T-helper 9 cell (primary cell): ENCODE measurements around the gene ATP5F1A.

Experiments
- DNase-seq: peaks from one replicate; pipeline ENCODE4 v3.0.0-alpha.2; 2020

ATP5F1A gene

GRCh38 chr18:46042571-46043123 is 55.4 kb downstream of the ATP5F1A start:
- DNase-seq: no peak

DNA sequence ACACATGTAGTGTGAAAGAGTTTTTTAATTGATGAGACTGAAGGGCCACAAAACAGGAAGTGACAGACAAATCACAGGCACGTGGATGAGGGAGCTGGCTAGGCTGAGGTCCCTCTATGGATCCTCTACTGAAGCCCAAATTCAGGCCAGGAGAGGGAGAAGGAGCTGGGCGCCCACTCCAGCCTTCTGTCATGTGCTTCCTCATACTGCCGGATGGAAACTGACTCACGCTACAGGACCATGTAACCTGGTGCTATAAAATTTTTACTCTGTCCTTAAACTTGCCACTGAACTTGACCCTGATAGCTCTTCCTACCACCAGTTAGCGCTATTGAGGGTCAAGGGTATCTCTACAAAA is 57.4 kb downstream of the ATP5F1A start:
- no peak for DNase-seq

- DNase-seq: no peak
Observed at GRCh38 chr18:46040033-46040746, 57.9 kb downstream of the ATP5F1A start.

DNA sequence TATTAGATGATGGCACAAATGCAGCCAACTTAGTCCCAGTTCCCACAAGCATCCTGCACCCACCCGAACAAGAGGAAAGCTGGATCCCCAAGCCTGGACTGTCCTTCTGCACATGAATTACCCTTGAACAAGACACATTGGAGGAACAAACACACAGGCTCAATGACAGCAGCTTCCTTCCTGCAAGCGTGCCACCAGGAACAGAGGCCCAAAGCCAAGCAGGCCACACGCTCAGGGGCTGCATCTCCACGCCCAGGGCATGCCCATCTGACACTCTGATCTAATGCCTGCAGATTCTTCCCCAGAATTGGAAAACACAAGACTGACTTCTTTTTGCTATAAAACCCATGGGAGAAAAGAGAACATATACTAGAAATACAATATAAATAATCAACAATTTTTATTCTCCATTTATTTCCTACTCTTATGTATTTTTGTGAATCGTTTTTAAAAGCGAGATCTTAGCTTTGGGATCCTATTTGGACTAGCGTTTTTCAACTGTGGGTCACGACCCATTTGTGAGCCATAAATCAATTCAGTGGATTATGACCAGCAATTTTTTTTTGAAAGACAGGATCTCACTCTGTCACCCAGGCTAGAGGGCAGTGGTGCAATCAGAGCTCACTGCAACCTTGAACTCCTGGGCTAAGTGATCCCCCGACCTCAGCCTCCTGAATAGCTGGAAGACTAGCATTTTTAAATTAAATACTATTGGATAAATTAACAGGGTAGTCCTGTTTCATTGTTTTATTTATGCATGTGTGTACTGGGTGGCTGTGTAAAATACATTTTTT is 60.4 kb downstream of the ATP5F1A start:
- no peak for DNase-seq

DNA sequence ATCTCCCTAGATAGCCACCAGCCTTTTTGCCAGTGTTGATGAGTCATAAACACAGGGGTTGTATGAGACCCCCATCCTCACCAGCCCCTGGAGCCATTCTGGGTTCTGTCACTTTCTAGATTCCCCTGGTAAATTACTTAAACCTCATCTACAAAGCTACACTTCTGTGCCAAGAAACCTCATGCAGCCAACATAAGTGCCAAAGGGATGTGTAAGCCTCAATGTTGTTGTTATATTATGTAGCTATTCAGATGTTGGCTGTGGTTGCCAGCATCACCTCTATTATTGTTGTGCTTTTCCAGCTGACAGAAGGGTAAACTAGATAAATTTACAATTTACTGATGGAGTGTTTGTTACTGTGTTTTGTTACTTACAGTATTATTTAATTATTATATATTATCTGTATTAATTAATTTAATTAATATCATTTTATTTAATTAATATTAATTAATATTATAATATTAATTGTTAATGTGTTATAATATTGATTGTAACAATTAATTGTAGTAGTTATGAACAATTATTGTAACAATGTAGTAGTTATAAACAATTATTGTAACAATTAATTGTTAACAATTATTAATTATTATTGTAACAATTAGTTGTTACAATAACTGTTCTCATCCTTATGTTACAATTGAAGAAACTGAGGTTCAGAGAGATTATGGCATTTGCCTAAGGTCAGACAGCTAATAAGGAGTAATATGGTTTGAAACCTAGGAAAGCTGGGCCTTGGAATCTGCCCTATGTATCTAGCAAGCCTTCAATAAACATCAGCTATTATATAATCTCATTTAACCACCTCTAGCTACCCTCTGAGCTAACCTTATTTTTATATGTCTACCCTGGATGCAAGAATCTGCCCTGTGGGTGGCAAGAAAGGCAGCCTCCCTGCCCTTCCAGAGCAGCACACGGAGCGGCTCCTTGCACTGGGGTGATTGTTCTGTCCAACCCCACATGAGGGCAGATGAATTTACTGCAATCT is 62.1 kb downstream of the ATP5F1A start:
- no peak for DNase-seq

DNA sequence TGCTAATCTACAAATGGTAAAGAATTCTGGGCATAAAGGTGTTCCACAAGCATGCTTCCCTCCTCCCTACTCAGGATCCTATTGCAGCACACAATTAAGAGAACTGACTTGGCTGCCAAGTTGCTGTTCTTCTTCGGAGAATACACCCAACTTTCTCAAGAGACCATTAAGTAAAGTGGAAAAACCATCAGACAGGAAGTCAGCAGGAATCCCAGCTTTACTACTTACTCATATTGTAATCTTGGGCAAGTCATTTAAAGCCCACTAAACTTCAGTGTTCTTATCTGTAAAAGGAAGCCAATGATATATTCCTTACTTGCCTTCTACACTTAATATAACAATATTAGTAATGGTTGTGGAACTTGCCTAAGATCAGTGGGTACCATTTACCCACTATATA is 63.9 kb downstream of the ATP5F1A start:
- no peak for DNase-seq

GRCh38 chr18:46031741-46032140 is 66.4 kb downstream of the ATP5F1A start:
- no peak for DNase-seq
